K562 (cell line): ENCODE results near the gene CDK5R1. TPM values are rescaled to one million over a fixed set of nuclear protein-coding genes. Genes with fewer than 3 reads are reported as not detected.

ENCODE experiments used
- ATAC-seq: fragments of 200-7000 bp; cut with Tn5 transposase; 3 replicates; pipeline ENCODE4 v1.9.1; 2020; ENCODE audit warnings: moderate library complexity
- BruUV-seq: library from RNA; stranded (reverse); fragments of 400-500 nt; replicated peaks from 2 replicates; lab custom pipeline; 2021; lab: Mats Ljungman, UMichigan
- CTCF ChIA-PET: fragments of 300-600 bp; formaldehyde crosslinking; extraction: SDS; loops from one replicate; lab custom pipeline; 2021; ENCODE audit warnings: low intra/inter-chr PET ratio; lab: Yijun Ruan, JAX
- POLR2A ChIA-PET: fragments of 300-600, 350-650 bp; sonication (Branson Sonifier 250); formaldehyde crosslinking; extraction: SDS; loops from one replicate; lab custom pipeline; 2021; ENCODE audit warnings: antibody characterized with exemption, inconsistent platforms; lab: Yijun Ruan, JAX
- DNase-seq, 4 experiments: peaks; one replicate each; pipeline versions ENCODE4 v3.0.0 to v3.0.0-alpha.2; 2011 to 2018; ENCODE audit warnings: low spot score in 3 of 4, mixed read lengths in 3 of 4; ENCODE audit errors: extremely low read depth in 1 of 4
- FAIRE-seq: peaks from 2 replicates; lab custom pipeline; 2011; peaks lifted over from hg19 to GRCh38; lab: Jason Lieb, UNC
- H2AFZ ChIP-seq: 2 replicates; pipeline ENCODE4 v1.6.0; 2011; ENCODE audit warnings: low read depth, low read length, control low read depth, inconsistent platforms
- H3K27ac ChIP-seq: fragments of 200-600 bp; 3 replicates; pipeline ENCODE4 v1.8.0; 2011; ENCODE audit warnings: low read depth, mild to moderate bottlenecking, control low read depth, inconsistent platforms, low read length, moderate library complexity, mixed read lengths; ENCODE audit errors: extremely low read depth
- H3K27me3 ChIP-seq, 2 experiments: fragments of 300-600 bp in 1 of 2; 2 replicates in 1 of 2; 3 replicates in 1 of 2; pipeline versions ENCODE4 v1.6.0 to v1.8.0; 2011; ENCODE audit warnings: inconsistent platforms in 2 of 2, low read length in 2 of 2, mild to moderate bottlenecking in 1 of 2, mixed read lengths in 1 of 2, moderate library complexity in 1 of 2; ENCODE audit not compliant: control insufficient read depth in 2 of 2, insufficient read depth in 2 of 2
- H3K36me3 ChIP-seq: fragments of 300-600 bp; 3 replicates; pipeline ENCODE4 v1.8.0; 2011; ENCODE audit warnings: mild to moderate bottlenecking, low read length, inconsistent platforms; ENCODE audit not compliant: control insufficient read depth, insufficient read depth
- H3K4me1 ChIP-seq, 2 experiments: fragments of 200-600 bp in 1 of 2; replicated peaks in 1 of 2; 2 replicates in 1 of 2; 3 replicates in 1 of 2; pipeline versions ENCODE4 v1.5.1 to v1.8.0; 2011; ENCODE audit warnings: inconsistent platforms in 2 of 2, low read length in 2 of 2, mild to moderate bottlenecking in 1 of 2, mixed read lengths in 1 of 2, moderate library complexity in 1 of 2; ENCODE audit not compliant: control insufficient read depth in 2 of 2, insufficient read depth in 2 of 2
- H3K4me2 ChIP-seq: 2 replicates; pipeline ENCODE4 v1.6.1; 2011; ENCODE audit warnings: low read length, control low read depth, inconsistent platforms, mixed read lengths; ENCODE audit not compliant: insufficient read depth
- H3K4me3 ChIP-seq: fragments of 200-600 bp; sonication (generic), shearing (Covaris generic); 2 replicates; pipeline ENCODE4 v1.5.1; 2016; ENCODE audit warnings: control low read depth, inconsistent platforms
- H3K79me2 ChIP-seq: fragments of 200-600 bp; 3 replicates; pipeline ENCODE4 v1.8.0; 2011; ENCODE audit warnings: low read length, inconsistent platforms; ENCODE audit not compliant: control insufficient read depth, insufficient read depth
- H3K9ac ChIP-seq, 2 experiments: 2 replicates each; pipeline versions ENCODE4 v1.6.0 to v1.6.1; 2011; ENCODE audit warnings: low read depth in 2 of 2, low read length in 2 of 2, control low read depth in 1 of 2, inconsistent platforms in 1 of 2, mild to moderate bottlenecking in 1 of 2, mixed read lengths in 1 of 2; ENCODE audit not compliant: insufficient read depth in 1 of 2
- H3K9me1 ChIP-seq: one replicate; pipeline ENCODE4 v1.6.0; 2011; ENCODE audit warnings: inconsistent platforms, mild to moderate bottlenecking, low read length, moderate library complexity; ENCODE audit not compliant: control insufficient read depth, insufficient read depth
- H3K9me3 ChIP-seq: replicated peaks from 2 replicates; pipeline ENCODE4 v1.5.1; 2011; ENCODE audit warnings: low read depth, low read length, inconsistent platforms; ENCODE audit not compliant: control insufficient read depth, insufficient read depth
- H4K20me1 ChIP-seq: replicated peaks from 2 replicates; pipeline ENCODE4 v1.6.1; 2011; ENCODE audit warnings: low read length, inconsistent platforms, mixed read lengths; ENCODE audit not compliant: control insufficient read depth, insufficient read depth
- PHF20 ChIP-seq: fragments of 450-650 bp; IDR thresholded peaks from 2 replicates; pipeline ENCODE4 v1.6.1; 2018; ENCODE audit not compliant: partially characterized antibody
- PML ChIP-seq: IDR thresholded peaks from 2 replicates; pipeline ENCODE4 v1.6.1; 2012; ENCODE audit warnings: low read length, inconsistent platforms
- RBM22 ChIP-seq: fragments of 200-400 bp; formaldehyde crosslinking; IDR thresholded peaks from 2 replicates; pipeline ENCODE4 v1.6.1; 2018; ENCODE audit warnings: low read length, low read depth; ENCODE audit not compliant: poor library complexity, severe bottlenecking
- RNF219 ChIP-seq: fragments of 250-450 bp; sonication (Bioruptor Pico); IDR thresholded peaks from 2 replicates; pipeline ENCODE4 v1.5.0; 2022; ENCODE audit warnings: mild to moderate bottlenecking
- TSC22D4 ChIP-seq: fragments of 450-650 bp; IDR thresholded peaks from 2 replicates; pipeline ENCODE4 v1.6.1; 2016; ENCODE audit warnings: missing genetic modification characterization, missing biosample characterization, control low read depth
- ZNF253 ChIP-seq: fragments of 250-450 bp; sonication (Bioruptor Pico); conservative IDR thresholded peaks from 2 replicates; pipeline ENCODE4 v1.6.1; 2021; ENCODE audit warnings: mild to moderate bottlenecking
- WGBS: fragments of 100-300 bp; shearing (Covaris generic); methylation state at CpG from one replicate; pipeline ENCODE4 v1.1.6; 2016; ENCODE audit warnings: low coverage, mixed read lengths; ENCODE audit not compliant: insufficient coverage; ENCODE audit errors: missing lambda C conversion rate; 5-methylcytosine and 5-hydroxymethylcytosine counted together
- in situ Hi-C: fragments of 300-500 bp; cut with MboI; formaldehyde crosslinking; loops from 4 replicates; pipeline ENCODE4 v1.15.0; 2018; ENCODE audit warnings: inconsistent platforms, mixed read lengths
- intact Hi-C: fragments of 100-400 bp; cut with micrococcal nuclease; formaldehyde crosslinking; loops from 2 replicates; pipeline ENCODE4 v1.14.2; 2022
- polyA plus RNA-seq, 8 experiments: library from polyadenylated mRNA; depleted of rRNA in 4 of 8; stranded (reverse) in 5 of 8; unstranded in 3 of 8; fragments of >200 nt; fragmentation: Nextera tagmentation in 2 of 8; fragmentation: Illumina TruSeq in 1 of 8; extraction: Ambion mirVana in 2 of 8; extraction: Trizol in 1 of 8; gene quantifications; 2 replicates each; pipeline versions ENCODE4 v1.2.1 to v1.2.3, GENCODE V29; 2011 to 2014; ENCODE audit warnings: inconsistent platforms in 1 of 8, missing spikeins in 1 of 8
- total RNA-seq, 7 experiments: library from RNA; depleted of rRNA in 6 of 7; stranded (reverse); fragments of >200 nt in 6 of 7; fragmentation: Illumina TruSeq in 2 of 7; extraction: Trizol in 2 of 7; gene quantifications; 2 replicates each; pipeline versions ENCODE4 v1.2.1 to v1.2.3, GENCODE V29; 2011 to 2021; ENCODE audit warnings: low replicate concordance in 1 of 7

CDK5R1 gene
- total and polyA plus RNA-seq, 9 of the 15 experiments (the other 6 are each of a cell fraction or from before 2014, with no cell fraction given) = 0.10 to 4.8 (median 2.3) TPM

- TF ChIP-seq TSC22D4 (tag) (no peak), ZNF253 (CRISPR knock-in tag) (no peak)
Measured at GRCh38 chr17:32517982-32518381, 31.2 kb downstream of the CDK5R1 start (continued).

- BruUV-seq = no TSS peak
- Histone ChIP-seq H3K9me1 (no peaks in the 10 kb centered on the region), H3K4me3 (no peak overlapping the region), H2AFZ (no peak overlapping the region), H3K4me2 (no peak overlapping the region), H3K27ac (no peak overlapping the region), H3K4me1 (peaks cover 0 to 4% of the 10 kb centered on the region in 2 experiments; a peak in 1 of 5 replicates), H3K36me3 (no peaks in the 10 kb centered on the region), H3K27me3 (no peaks in the 10 kb centered on the region), H4K20me1 (no peaks in the 10 kb centered on the region), H3K79me2 (no peaks in the 10 kb centered on the region), H3K9ac (no peak overlapping the region), H3K9me3 (no peaks in the 10 kb centered on the region)
- ATAC-seq (no peak), FAIRE-seq (no peak), DNase-seq (no peak)
- in situ Hi-C loops (no loop called here), intact Hi-C loops (no loop called here)
- no peak for TF ChIP-seq RNF219 (CRISPR knock-in tag)
- no peak for TF ChIP-seq PML
- peak; percentile 9 for TF ChIP-seq RBM22
- no peak for TF ChIP-seq PHF20
- 80% methylated on average over 21 of the region's 31 CpGs for WGBS
- POLR2A ChIA-PET = no interaction called here
- CTCF ChIA-PET = no interaction called here
Measured at GRCh38 chr17:32518646-32519227, 31.9 kb downstream of the CDK5R1 start.
